Measurements from ENCODE around the gene CCDC80. TPM values are rescaled to one million over a fixed set of nuclear protein-coding genes. Genes with fewer than 3 reads are reported as not detected.

CCDC80 gene
- total RNA-seq, 4 donors from 2014 or later, result 8.0 to 32.2 (median 17.1) TPM

DNA sequence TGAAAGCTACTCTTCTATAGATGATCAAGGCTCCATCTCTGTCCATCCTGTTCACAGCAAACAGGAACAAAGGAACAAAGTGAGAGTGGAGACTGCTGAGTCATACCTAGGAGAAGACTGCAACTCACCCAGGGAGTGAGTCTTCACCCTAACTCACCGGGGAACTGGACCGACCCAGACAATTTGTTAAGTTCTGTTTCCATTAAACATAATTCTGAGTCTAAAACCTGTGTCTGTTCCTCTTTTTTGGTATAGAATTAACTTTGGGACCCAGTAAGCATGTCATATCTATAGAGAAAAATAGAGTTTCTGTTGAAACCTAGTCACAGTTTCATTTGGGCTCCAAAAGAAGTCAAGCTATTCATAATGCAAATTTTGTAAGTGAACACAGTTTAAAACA is 21.6 kb downstream of the CCDC80 start:
- no peak overlapping the region for H3K4me3 ChIP-seq
- TF ChIP-seq POLR2AphosphoS5 (IDR thresholded peaks at IDR 0.05), result no peak
- TF ChIP-seq EP300 (IDR thresholded peaks at IDR 0.05), result no peak
- TF ChIP-seq, protein P1, sequence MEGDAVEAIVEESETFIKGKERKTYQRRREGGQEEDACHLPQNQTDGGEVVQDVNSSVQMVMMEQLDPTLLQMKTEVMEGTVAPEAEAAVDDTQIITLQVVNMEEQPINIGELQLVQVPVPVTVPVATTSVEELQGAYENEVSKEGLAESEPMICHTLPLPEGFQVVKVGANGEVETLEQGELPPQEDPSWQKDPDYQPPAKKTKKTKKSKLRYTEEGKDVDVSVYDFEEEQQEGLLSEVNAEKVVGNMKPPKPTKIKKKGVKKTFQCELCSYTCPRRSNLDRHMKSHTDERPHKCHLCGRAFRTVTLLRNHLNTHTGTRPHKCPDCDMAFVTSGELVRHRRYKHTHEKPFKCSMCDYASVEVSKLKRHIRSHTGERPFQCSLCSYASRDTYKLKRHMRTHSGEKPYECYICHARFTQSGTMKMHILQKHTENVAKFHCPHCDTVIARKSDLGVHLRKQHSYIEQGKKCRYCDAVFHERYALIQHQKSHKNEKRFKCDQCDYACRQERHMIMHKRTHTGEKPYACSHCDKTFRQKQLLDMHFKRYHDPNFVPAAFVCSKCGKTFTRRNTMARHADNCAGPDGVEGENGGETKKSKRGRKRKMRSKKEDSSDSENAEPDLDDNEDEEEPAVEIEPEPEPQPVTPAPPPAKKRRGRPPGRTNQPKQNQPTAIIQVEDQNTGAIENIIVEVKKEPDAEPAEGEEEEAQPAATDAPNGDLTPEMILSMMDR (IDR thresholded peaks at IDR 0.05), result no peak
- no peak for TF ChIP-seq POLR2A (IDR thresholded peaks at IDR 0.05)
- no peak overlapping the region for H3K27ac ChIP-seq
- H3K36me3 ChIP-seq, result peaks cover 7% of the 10 kb centered on the region
- 66% methylated on average over 2 of the region's 2 CpGs for WGBS
- H3K4me1 ChIP-seq, result no peaks in the 10 kb centered on the region
- H3K27me3 ChIP-seq, result no peaks in the 10 kb centered on the region
- H3K9me3 ChIP-seq, result no peaks in the 10 kb centered on the region
- DNase-seq (ENCODE audit: low spot score in 2 of 2), result no peak

DNA sequence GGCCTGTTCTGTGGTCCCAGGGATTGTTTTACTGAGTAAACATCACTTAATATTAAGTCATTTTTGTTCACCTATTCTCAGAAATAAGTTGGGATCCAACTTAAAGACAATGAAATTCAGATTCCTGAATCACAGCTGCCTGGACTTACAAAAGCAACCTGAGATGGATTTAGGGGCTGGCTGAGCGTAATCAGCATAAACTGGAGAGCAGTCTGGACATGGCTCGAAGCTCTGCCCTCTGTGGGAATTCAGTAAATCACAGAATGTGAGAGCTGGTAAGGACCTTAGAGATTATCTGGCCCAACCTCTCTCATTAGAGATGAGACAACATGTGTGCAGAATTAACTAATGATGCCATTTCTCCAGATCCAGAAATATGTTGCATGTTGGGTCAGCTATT is 23.7 kb downstream of the CCDC80 start:
- H3K27me3 ChIP-seq, result no peaks in the 10 kb centered on the region
- peaks cover 8% of the 10 kb centered on the region for H3K36me3 ChIP-seq
- TF ChIP-seq, protein P1 (IDR thresholded peaks at IDR 0.05), result no peak
- TF ChIP-seq POLR2A (IDR thresholded peaks at IDR 0.05) (no peak), EP300 (IDR thresholded peaks at IDR 0.05) (no peak), POLR2AphosphoS5 (IDR thresholded peaks at IDR 0.05) (no peak)

DNA sequence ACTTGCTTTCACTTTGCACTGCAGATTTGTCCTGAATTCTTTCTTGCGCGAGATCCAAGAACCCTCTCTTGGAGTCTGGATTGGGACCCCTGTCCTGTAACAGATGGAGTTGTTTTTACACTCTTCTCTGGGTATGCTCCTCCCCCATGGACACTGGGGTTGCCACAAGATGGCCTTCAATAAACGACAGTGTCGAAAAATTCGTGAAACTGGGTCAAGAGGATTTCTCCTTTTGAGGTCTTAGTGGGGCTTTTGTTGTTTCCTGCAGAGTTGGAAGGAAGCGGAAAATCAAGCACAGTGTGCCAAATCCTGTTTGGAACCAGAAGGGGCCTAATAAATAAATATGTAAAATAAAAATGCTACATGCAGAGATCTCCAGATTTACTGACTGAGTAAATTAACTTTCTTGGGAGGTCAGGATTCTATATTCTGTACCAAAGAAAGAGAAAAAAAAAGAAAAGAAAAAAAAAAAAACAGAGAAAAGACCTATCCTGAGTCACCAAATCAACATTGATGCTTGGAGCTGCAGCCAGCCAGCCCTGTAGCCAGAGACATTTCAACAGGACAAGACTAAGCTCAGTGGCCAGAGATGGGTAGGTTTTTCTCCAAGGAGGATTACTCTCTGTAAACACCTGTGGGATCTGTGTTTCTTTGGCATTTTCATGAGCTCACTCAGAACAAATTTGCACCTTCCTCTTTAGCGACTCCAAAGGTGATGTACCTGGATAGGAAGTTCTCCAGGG is 24.8 kb downstream of the CCDC80 start:
- no peaks in the 10 kb centered on the region for H3K4me1 ChIP-seq
- no peak for DNase-seq (ENCODE audit: low spot score in 2 of 2)
- 70% methylated on average over 7 of the region's 7 CpGs for WGBS
- peaks cover 12% of the 10 kb centered on the region for H3K36me3 ChIP-seq
- no peak overlapping the region for H3K27ac ChIP-seq
- TF ChIP-seq POLR2AphosphoS5 (IDR thresholded peaks at IDR 0.05), result no peak
- TF ChIP-seq, protein P1 (IDR thresholded peaks at IDR 0.05), result no peak
- no peak for TF ChIP-seq EP300 (IDR thresholded peaks at IDR 0.05)
- no peak for TF ChIP-seq POLR2A (IDR thresholded peaks at IDR 0.05)
- no peaks in the 10 kb centered on the region for H3K9me3 ChIP-seq
- no peaks in the 10 kb centered on the region for H3K27me3 ChIP-seq
- H3K4me3 ChIP-seq, result no peak overlapping the region

More for the DNA sequence above, 23.7 kb downstream of the CCDC80 start:
- no peaks in the 10 kb centered on the region for H3K9me3 ChIP-seq
- H3K4me3 ChIP-seq, result no peak overlapping the region
- DNase-seq (ENCODE audit: low spot score in 2 of 2), result no peak
- H3K27ac ChIP-seq, result no peak overlapping the region
- WGBS, result 92% methylated on average over 2 of the region's 2 CpGs
- no peaks in the 10 kb centered on the region for H3K4me1 ChIP-seq

DNA sequence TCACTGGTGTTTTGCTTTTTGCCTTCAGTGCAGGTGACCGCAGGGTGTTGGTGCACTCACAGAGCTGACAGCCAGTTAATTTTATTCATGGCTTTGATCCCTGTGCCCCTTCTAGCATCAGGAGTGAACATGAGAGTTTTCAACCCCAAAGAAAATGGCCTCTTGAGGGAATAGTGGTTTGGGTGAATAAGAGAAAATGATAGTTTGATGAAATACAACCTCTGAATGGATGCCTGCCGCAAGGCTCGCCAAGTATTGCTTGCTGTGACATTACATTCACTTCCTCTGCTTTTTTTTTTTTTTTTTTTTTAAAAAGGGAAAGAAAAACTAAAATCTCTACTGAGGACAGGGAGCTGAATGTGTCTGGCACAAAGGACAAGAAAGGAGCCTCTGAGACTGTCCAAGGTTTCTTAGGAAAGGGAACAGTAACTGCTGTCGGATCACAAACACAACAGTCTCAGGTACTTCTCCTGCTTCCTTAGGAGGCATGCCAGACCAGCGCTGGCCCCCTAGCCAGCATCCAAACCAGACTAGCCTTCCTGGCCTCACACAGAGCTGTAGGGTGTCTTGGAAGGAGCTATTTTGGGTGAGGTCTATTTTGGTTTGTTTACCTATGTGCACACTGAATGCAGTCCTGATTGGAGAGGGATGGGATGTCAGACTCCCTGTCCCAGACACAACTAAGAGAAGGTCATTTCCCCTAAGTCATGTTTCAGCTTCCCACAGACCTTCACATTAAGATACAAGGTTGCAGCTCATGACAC is 29.0 kb downstream of the CCDC80 start:
- H3K9me3 ChIP-seq, result no peaks in the 10 kb centered on the region
- H3K27ac ChIP-seq, result no peak overlapping the region
- TF ChIP-seq EP300 (IDR thresholded peaks at IDR 0.05), result no peak
- no peak for TF ChIP-seq POLR2AphosphoS5 (IDR thresholded peaks at IDR 0.05)
- no peak for TF ChIP-seq POLR2A (IDR thresholded peaks at IDR 0.05)
- TF ChIP-seq, protein P1 (IDR thresholded peaks at IDR 0.05), result no peak
- no peaks in the 10 kb centered on the region for H3K27me3 ChIP-seq
- 87% methylated on average over 5 of the region's 5 CpGs for WGBS
- H3K4me1 ChIP-seq, result no peaks in the 10 kb centered on the region
- peaks cover 9% of the 10 kb centered on the region for H3K36me3 ChIP-seq
- H3K4me3 ChIP-seq, result no peak overlapping the region
- no peak for DNase-seq (ENCODE audit: low spot score in 2 of 2)

DNA sequence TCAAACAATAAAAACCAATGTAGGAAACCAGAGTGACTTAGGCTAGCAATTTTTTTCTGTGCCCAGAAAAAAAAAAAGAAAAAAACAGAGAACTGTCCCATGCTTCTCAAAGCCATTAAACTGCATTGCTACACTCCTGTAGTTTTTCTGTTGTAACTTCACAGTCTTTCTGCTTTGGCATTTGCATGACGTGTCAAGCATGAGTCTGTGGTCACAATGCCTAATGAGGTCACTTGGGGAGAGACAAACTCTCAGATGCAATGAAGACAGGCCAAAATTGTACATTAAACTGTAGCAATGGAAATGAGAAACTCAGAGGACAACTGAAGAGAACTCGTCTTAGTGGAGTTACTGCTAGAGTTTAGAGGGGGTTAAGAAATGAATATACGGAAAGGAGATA is 30.8 kb downstream of the CCDC80 start:
- Histone ChIP-seq H3K27me3 (no peaks in the 10 kb centered on the region), H3K36me3 (peaks cover 5% of the 10 kb centered on the region), H3K9me3 (no peaks in the 10 kb centered on the region), H3K4me3 (no peak overlapping the region), H3K27ac (peak overlapping the region; percentile 44), H3K4me1 (no peaks in the 10 kb centered on the region)
- DNase-seq (ENCODE audit: low spot score in 2 of 2), result no peak
- WGBS, result 76% methylated on average over 3 of the region's 3 CpGs
- no peak for TF ChIP-seq EP300 (IDR thresholded peaks at IDR 0.05)
- TF ChIP-seq POLR2AphosphoS5 (IDR thresholded peaks at IDR 0.05), result no peak
- TF ChIP-seq POLR2A (IDR thresholded peaks at IDR 0.05), result no peak
- TF ChIP-seq, protein P1 (IDR thresholded peaks at IDR 0.05), result no peak

All from suprapubic skin (tissue), 4 donors.